SJCRH30 (cell line): Measurements from ENCODE around the gene MICAL3. TPM values are rescaled to one million over a fixed set of nuclear protein-coding genes. Genes with fewer than 3 reads are reported as not detected.
"Not testable (repeated sequence)": the region's sequence is repeated elsewhere in the genome, so short reads cannot be mapped to it uniquely, and the experiment has no call there.

Source experiments
- DNase-seq, 2 experiments: peaks; one replicate each; pipeline ENCODE4 v3.0.0-alpha.2; 2015 to 2020
- H3K27ac ChIP-seq: fragments of 250-450 bp; sonication (Bioruptor Pico); 2 replicates; pipeline ENCODE4 v1.5.1; 2020; ENCODE audit warnings: mild to moderate bottlenecking, moderate library complexity
- H3K27me3 ChIP-seq: fragments of 250-450 bp; sonication (Bioruptor Pico); 2 replicates; pipeline ENCODE4 v1.5.1; 2020; ENCODE audit warnings: mild to moderate bottlenecking, moderate library complexity
- H3K36me3 ChIP-seq: fragments of 250-450 bp; sonication (Bioruptor Pico); 2 replicates; pipeline ENCODE4 v1.5.1; 2020; ENCODE audit warnings: mild to moderate bottlenecking, moderate library complexity
- H3K4me1 ChIP-seq: fragments of 250-450 bp; sonication (Bioruptor Pico); 2 replicates; pipeline ENCODE4 v1.5.1; 2020; ENCODE audit warnings: mild to moderate bottlenecking, moderate library complexity
- H3K4me3 ChIP-seq: fragments of 250-450 bp; sonication (Bioruptor Pico); 2 replicates; pipeline ENCODE4 v1.5.1; 2020; ENCODE audit warnings: mild to moderate bottlenecking, moderate library complexity
- H3K9me3 ChIP-seq: fragments of 250-450 bp; sonication (Bioruptor Pico); replicated peaks from 2 replicates; pipeline ENCODE4 v1.5.1; 2020; ENCODE audit warnings: mild to moderate bottlenecking, moderate library complexity
- total RNA-seq: library from RNA; depleted of rRNA; stranded (reverse); fragments of >200 nt; shearing (Covaris generic); gene quantifications from 2 replicates; pipeline ENCODE4 v1.2.3, GENCODE V29; 2014; rRNA removed

MICAL3 gene, protein sequence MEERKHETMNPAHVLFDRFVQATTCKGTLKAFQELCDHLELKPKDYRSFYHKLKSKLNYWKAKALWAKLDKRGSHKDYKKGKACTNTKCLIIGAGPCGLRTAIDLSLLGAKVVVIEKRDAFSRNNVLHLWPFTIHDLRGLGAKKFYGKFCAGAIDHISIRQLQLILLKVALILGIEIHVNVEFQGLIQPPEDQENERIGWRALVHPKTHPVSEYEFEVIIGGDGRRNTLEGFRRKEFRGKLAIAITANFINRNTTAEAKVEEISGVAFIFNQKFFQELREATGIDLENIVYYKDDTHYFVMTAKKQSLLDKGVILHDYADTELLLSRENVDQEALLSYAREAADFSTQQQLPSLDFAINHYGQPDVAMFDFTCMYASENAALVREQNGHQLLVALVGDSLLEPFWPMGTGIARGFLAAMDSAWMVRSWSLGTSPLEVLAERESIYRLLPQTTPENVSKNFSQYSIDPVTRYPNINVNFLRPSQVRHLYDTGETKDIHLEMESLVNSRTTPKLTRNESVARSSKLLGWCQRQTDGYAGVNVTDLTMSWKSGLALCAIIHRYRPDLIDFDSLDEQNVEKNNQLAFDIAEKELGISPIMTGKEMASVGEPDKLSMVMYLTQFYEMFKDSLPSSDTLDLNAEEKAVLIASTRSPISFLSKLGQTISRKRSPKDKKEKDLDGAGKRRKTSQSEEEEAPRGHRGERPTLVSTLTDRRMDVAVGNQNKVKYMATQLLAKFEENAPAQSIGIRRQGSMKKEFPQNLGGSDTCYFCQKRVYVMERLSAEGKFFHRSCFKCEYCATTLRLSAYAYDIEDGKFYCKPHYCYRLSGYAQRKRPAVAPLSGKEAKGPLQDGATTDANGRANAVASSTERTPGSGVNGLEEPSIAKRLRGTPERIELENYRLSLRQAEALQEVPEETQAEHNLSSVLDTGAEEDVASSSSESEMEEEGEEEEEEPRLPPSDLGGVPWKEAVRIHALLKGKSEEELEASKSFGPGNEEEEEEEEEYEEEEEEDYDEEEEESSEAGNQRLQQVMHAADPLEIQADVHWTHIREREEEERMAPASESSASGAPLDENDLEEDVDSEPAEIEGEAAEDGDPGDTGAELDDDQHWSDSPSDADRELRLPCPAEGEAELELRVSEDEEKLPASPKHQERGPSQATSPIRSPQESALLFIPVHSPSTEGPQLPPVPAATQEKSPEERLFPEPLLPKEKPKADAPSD (N-terminal part only)
- total RNA-seq = 21.9 and 26.1 TPM in 2 replicates

DNA sequence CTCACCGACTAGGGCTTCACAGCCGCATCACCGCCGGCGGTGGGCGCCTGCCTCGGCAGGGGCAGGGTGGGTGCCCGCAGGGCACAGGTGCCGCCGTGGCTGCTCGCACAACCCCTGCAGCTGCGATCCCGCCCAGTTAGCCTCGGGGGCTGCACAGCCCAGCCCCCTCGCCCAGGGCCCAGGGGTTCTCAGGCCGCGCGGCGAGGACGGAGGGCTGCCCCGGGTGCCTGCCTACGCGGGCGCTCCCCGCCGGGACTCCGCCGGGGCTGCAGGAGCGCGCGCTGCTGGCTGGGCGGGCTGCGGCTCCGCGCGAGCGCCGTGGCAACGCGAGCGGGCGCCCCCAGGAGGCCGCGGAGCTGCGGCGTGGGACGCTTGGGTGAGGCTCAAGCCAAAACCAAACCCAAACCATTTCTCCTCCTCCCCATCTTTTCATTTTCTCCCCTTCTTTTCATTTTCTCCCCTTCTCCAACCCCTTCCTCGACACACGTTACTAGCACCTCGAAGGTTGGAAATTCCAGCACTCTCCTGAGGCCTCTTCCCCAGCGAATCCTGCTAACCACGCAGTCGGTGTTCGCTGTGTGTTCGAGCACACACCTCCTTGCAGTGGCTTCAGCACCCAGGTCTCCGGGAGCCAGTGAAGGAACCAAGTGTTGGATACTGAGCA, at the start of gene MICAL3:
MICAL3 (minus strand) TSS at position 286 of the 664 bp plus-strand sequence. CDS start 117,749 bp downstream, outside the sequence.
- H3K4me3 ChIP-seq = peak within 1 kb of the TSS; percentile 54
- DNase-seq = peak; percentile 50 to 71
- H3K9me3 ChIP-seq = no peaks in the 10 kb centered on the region
- H3K27me3 ChIP-seq = 0 out of 2 replicates have a peak, but pooled peaks cover 3% of the 10 kb centered on the region
- H3K36me3 ChIP-seq = no peaks in the 10 kb centered on the region
- H3K27ac ChIP-seq = no peak within 1 kb of the TSS
- H3K4me1 ChIP-seq = no peaks in the 10 kb centered on the region

DNA sequence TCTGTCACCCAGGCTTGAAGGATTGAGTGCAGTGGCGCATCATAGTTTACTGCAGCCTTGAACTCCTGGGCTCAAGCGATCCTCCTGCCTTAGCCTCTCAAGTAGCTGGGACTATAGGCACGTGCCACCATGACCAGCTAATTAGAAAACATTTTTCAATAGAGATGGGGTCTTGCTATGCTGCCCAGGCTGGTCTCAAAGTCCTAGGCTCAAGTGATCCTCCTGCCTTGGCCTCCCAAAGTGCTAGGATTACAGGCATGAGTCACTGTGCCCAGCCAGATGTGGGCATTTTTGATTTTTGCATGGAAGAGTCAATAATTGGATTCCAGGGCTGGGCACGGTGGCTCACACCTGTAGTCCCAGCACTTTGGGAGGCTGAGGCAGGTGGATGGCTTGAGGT, 49.6 kb upstream of the MICAL3 start:
- not testable (repeated sequence) for H3K9me3 ChIP-seq, H3K27ac ChIP-seq, H3K27me3 ChIP-seq, H3K36me3 ChIP-seq, DNase-seq, H3K4me3 ChIP-seq
- peaks cover 15% of the 10 kb centered on the region for H3K4me1 ChIP-seq

DNA sequence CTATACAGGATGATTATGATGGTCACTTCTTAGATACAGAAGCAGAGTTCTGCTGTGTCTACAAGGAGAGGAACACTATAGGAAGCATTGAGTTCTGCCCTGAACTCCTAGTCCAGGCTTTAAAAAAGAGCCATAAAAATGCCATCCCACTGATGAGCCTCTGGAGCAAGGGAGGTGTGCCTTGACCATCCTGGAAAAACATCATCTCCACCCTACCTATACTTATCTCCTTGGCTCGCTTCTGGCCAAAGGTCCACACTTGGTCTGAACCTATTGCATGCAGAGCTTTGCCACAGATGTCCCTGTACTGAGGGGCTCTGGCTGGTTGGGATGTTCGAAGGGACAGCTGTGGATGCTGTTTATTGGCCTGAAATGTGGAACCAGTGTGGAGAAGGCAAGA, 49.1 kb upstream of the MICAL3 start:
- DNase-seq = no peak
- Histone ChIP-seq H3K4me1 (peaks cover 15% of the 10 kb centered on the region), H3K4me3 (no peak overlapping the region), H3K36me3 (no peaks in the 10 kb centered on the region), H3K27me3 (no peaks in the 10 kb centered on the region), H3K27ac (no peak overlapping the region), H3K9me3 (no peaks in the 10 kb centered on the region)

DNA sequence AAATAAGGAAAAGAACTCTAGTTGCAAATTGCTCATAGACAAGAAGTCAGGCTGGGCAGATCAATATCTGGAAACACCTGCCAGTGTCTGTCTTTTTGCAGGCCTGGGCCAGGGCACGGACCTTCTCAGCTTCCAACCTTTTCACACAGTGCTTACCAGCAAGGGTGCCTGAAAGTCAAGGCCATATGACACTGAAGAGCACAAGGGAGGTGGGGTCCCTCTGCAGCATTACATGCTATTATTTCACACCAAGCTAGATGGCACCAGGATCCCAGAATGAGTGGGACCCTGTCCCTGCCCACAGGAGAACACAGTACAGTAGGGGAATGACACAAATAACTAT, 47.6 kb upstream of the MICAL3 start:
- H3K27ac ChIP-seq = no peak overlapping the region
- no peaks in the 10 kb centered on the region for H3K27me3 ChIP-seq
- no peak overlapping the region for H3K4me3 ChIP-seq
- no peaks in the 10 kb centered on the region for H3K9me3 ChIP-seq
- H3K4me1 ChIP-seq = peaks cover 12% of the 10 kb centered on the region
- no peaks in the 10 kb centered on the region for H3K36me3 ChIP-seq
- DNase-seq = peak; percentile 59 to 74

DNA sequence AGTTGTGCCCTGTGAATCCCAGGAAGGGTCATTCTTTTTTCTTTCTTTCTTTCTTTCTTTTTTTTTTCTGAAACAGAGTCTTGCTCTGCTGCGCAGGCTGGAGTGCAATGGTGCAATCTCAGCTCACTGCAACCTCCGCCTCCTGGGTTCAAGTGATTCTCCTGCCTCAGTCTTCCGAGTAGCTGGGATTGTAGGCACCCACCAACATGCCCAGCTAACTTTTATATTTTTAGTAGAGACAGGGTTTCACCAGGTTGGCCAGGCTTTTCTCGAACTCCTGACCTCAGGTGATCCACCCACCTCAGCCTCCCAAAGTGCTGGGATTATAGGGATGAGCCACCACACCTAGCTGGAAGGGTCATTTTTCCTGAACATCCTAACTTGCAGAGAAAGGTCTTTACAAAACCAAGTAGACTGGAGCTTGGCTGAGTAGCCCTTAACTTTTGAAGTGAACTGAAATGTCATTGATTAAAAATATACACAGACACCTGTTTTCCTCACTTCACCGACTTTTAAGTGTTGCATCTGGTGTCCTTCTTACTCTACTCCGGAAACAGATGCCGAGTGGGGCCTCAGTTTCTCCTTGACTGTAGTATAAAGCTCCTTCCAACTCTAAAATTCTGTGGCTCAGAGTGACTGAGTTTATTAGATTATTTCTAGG, 47.1 kb upstream of the MICAL3 start:
- not testable (repeated sequence) for H3K4me3 ChIP-seq, H3K9me3 ChIP-seq, DNase-seq, H3K27me3 ChIP-seq, H3K36me3 ChIP-seq, H3K27ac ChIP-seq, H3K4me1 ChIP-seq

DNA sequence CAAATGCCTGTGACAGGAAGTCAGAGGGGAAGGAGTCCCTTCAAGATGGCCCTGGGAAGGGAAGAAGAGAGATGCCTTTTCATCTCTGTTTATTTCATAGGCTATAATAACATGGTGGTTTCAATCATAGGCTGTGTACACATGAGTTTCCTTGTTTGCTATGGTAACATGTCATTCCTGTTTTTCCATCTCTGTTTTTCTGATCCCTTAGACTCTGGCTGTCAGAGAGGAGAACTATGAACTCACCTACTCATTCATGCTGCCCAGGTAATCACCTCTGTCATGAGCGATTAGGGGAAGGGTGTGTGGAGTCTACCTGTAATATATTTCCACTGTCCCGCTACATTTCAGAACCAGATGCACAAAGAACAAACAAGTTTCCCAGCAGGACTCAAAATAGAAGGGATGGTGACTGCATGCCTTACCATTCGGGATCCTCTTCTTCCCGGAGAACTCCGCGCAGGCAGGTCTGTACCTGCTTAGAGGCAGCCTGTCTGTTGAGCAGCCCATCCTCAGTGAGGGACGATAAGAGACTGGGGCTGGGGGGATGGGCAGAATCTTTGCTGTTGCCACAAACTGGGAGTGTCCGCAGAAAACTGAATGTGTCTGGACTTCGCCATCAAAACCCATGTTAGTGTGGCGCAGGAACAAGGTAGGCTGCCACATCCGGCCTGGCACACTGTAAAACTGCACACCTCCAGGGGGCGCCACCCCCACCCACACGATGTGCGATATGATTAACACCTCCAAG, 46.4 kb upstream of the MICAL3 start:
- H3K4me1 ChIP-seq = peaks cover 9% of the 10 kb centered on the region
- H3K9me3 ChIP-seq = no peaks in the 10 kb centered on the region
- no peak for DNase-seq
- no peak overlapping the region for H3K27ac ChIP-seq
- no peaks in the 10 kb centered on the region for H3K27me3 ChIP-seq
- H3K4me3 ChIP-seq = no peak overlapping the region
- no peaks in the 10 kb centered on the region for H3K36me3 ChIP-seq

DNA sequence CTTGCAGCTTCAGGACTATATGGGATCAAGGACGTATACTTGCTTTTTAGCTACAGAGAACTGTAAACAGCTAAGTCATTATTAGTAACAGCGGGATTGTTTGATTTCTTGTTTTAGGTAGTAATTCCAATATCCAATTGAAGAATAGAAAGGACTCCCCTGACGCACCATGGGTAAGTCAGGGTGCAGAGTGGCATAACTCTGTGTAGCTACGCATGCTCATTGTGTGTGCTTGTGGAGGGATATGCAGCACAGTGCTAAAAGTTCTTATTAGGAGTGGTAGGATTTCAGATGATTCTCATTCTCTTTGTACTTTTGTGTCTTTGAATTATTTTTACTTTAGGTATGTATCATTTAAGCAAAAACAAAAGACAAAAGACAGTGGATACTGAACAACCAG, 45.7 kb upstream of the MICAL3 start:
- DNase-seq = no peak
- Histone ChIP-seq H3K4me3 (no peak overlapping the region), H3K27me3 (no peaks in the 10 kb centered on the region), H3K36me3 (no peaks in the 10 kb centered on the region), H3K27ac (no peak overlapping the region), H3K4me1 (peaks cover 9% of the 10 kb centered on the region), H3K9me3 (no peaks in the 10 kb centered on the region)

DNA sequence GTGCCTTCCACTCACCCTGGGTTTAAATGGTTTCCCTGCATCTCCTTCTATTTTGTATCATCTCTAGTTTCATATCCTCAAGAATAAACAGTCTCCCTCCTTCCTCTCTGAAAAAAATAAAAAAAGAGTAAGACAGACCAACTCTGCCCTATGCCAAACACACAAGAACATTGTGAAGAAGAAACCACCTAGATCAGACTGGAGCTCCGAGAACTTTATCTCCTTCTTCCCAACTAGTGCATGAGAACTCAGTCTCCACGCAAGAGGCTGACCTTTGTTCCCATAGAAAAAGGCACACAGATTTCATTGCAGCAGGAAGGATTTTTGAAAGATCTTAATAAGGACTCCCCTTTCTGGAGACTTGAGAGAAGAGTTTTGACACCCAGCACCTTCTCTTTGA, 44.7 kb upstream of the MICAL3 start:
- no peaks in the 10 kb centered on the region for H3K9me3 ChIP-seq
- H3K27ac ChIP-seq = no peak overlapping the region
- no peak for DNase-seq

DNA sequence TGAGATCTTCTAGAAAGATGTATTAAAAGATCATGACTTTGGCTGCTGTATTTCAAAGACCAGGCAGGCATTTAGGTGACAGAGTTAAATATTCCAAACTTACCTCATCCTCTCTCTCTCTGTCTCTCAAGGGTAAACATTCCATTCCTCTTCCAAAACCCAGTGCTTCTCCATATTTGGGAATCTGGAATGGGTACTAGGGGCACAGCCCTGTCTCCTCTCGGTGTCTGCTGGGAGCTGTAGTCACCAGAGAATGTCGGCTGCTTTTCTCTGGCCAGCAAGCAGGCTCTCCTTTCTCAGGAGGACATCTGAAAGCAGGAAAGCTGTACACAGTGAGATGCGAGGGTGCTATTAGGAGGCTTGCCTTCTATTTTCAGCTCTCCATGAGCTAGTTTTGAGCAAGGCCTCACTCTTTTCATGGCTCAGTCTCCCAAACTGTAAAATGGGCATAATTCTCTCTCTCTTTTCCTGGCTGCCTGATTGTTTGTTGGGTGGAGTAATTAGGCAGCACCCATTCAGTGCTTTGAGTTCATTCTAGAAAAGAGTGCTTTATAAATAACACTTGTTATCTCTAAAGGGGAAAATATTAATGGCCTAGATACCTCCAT, 44.1 kb upstream of the MICAL3 start:
- no peaks in the 10 kb centered on the region for H3K9me3 ChIP-seq
- no peaks in the 10 kb centered on the region for H3K27me3 ChIP-seq
- H3K36me3 ChIP-seq = no peaks in the 10 kb centered on the region
- H3K4me1 ChIP-seq = peaks cover 12% of the 10 kb centered on the region
- no peak for DNase-seq
- H3K27ac ChIP-seq = no peak overlapping the region
- no peak overlapping the region for H3K4me3 ChIP-seq

More for the DNA sequence above, 44.7 kb upstream of the MICAL3 start:
- Histone ChIP-seq H3K4me3 (no peak overlapping the region), H3K36me3 (no peaks in the 10 kb centered on the region), H3K27me3 (no peaks in the 10 kb centered on the region), H3K4me1 (peaks cover 9% of the 10 kb centered on the region)

DNA sequence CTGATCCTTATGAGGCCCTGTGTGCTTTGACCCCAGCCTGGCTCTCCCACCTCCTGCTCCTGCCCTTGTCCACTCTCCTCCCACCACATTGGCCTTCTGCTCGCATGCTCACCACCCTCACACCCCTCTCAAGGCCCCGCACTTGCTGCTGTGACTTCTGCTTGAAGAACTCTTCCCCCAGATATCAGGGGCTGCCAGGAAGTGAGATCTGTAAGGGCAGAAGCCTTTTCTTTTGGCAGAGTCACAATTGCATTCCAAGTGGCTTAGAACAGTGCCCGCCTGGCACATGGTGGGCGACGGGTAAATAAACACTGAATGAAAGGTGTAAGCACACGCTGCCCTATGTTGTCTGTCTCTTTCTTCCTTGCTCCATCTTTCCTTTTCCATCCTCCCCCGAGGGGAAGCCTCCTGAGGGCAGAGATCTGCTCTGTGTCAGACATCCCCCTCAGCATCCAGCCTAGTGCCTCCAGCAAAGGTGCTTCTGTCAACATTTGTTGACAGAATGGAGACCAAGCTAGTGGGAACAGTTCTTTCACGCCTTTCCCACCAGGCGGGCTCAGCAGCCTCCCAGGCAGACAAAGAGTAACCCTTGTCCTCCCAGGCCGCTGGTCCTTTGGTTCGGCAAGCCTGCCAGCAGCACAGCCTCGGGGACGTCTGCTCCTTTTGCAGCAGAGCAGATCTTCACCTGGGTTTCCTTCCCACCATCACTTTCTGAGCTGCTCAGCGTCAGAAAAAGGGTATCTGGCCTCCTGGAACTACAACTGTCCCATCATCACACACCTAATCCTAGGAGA, 43.4 kb upstream of the MICAL3 start:
- H3K9me3 ChIP-seq = no peaks in the 10 kb centered on the region
- no peaks in the 10 kb centered on the region for H3K27me3 ChIP-seq
- no peak for DNase-seq
- H3K4me1 ChIP-seq = peaks cover 19% of the 10 kb centered on the region
- H3K36me3 ChIP-seq = no peaks in the 10 kb centered on the region
- no peak overlapping the region for H3K4me3 ChIP-seq
- H3K27ac ChIP-seq = no peak overlapping the region

DNA sequence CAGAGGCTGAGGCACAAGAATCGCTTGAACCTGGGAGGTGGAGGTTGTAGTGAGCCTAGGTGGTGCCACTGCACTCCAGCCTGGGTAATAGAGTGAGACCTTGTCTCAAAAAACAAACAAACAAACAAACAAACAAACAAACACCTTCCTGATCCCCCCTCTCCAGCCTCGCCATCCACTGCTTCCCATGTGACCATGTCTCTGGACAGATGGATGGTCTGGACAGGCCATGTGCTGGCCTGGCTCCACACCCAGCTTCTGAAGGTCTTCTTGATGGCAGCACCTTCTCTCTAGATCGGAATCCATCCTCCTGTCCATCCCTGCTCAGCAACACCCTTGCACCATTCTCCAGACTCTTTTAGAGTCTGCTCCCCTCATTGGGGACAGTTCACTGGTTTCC, 42.8 kb upstream of the MICAL3 start:
- H3K4me3 ChIP-seq = no peak overlapping the region
- no peaks in the 10 kb centered on the region for H3K27me3 ChIP-seq
- H3K36me3 ChIP-seq = no peaks in the 10 kb centered on the region
- no peak overlapping the region for H3K27ac ChIP-seq
- H3K9me3 ChIP-seq = no peaks in the 10 kb centered on the region
- H3K4me1 ChIP-seq = peaks cover 19% of the 10 kb centered on the region
- DNase-seq = no peak

DNA sequence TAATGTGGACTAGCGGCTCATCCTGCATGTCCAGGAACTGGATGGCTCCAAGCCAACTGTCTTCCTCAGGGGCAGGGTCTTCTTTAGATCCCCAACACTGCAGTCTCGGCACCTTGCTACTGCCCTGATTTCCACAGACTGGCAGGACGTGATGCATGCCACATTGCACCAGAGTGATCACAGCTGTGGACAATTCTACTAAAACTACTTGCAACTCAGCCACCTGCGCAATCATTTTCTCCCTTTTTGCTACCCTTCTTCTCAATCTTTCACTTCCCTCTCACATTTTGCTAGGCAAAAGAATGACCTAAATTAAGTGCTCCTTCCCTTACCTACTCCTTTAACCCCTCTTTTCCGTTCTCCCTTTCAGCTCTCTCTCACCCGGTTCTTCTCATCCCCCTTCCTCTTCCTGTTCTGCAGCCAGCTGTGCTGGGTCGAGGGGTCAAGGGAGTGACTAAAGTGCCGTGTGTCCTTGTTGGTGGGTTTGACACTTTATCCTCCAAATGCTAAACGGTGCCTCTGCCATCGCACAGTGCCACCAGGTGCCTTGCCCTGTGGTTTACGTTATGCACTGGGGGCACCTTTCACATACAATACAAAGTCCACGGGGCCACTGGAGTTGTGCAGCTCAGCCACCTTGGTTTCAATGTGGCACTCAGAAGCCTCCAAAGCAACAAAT, 42.0 kb upstream of the MICAL3 start:
- H3K27me3 ChIP-seq = no peaks in the 10 kb centered on the region
- H3K4me1 ChIP-seq = peaks cover 12% of the 10 kb centered on the region
- H3K36me3 ChIP-seq = no peaks in the 10 kb centered on the region
- no peak overlapping the region for H3K27ac ChIP-seq
- H3K4me3 ChIP-seq = no peak overlapping the region
- H3K9me3 ChIP-seq = no peaks in the 10 kb centered on the region
- no peak for DNase-seq
